Measurements from ENCODE around the gene FXYD3.
A peak's percentile ranks its signal among the peaks of the same experiment; 100 is the strongest.

The FXYD3 gene

DNA sequence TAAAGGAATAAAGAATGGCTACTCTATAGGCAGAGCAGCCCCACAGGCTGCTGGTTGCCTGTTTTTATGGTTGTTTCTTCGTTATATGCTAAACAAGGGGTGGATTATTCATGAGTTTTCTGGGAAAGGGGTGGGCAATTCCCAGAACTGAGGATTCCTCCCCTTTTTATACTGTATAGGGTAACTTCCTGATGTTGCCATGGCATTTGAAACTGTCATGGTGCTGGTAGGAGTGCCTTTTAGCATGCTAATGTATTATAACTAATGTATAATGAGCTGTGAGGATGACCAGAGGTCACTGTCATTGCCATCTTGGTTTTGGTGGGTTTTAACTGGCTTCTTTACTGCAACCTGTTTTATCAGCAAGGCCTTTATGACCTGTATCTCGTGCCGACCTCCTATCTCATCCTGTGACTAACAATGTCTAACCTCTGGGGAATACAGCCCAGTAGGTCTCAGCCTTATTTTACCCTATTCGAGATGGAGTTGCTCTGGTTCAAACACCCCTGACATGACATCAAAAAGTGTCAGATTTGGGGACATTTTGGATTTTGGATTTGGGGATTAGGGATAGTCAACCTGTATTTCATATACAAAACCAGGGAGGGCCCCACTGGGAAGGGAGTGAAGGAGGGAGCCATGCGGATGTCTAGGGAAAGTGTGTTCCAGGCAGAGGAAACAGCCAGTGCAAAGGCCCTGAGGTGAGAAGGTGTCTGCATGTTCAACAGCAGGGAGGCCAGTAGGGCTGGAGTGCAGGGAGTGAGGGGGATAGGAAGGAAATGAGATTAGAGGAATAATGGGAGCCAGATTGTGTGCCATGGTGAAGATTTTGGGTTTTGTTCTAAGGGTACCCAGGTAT is 49.8 kb downstream of the FXYD3 start:
- no peaks in the 10 kb centered on the region for H3K79me2 ChIP-seq (ENCODE audit: low read length)
- H3K36me3 ChIP-seq (replicated peaks; ENCODE audit: low read depth, low read length), result peaks cover 70% of the 10 kb centered on the region
- no peak overlapping the region for H2AFZ ChIP-seq (ENCODE audit: low read depth, low read length)
- no peak for TF ChIP-seq EZH2phosphoT487 (IDR thresholded peaks at IDR 0.05; ENCODE audit: low read depth)
- TF ChIP-seq, protein P1, sequence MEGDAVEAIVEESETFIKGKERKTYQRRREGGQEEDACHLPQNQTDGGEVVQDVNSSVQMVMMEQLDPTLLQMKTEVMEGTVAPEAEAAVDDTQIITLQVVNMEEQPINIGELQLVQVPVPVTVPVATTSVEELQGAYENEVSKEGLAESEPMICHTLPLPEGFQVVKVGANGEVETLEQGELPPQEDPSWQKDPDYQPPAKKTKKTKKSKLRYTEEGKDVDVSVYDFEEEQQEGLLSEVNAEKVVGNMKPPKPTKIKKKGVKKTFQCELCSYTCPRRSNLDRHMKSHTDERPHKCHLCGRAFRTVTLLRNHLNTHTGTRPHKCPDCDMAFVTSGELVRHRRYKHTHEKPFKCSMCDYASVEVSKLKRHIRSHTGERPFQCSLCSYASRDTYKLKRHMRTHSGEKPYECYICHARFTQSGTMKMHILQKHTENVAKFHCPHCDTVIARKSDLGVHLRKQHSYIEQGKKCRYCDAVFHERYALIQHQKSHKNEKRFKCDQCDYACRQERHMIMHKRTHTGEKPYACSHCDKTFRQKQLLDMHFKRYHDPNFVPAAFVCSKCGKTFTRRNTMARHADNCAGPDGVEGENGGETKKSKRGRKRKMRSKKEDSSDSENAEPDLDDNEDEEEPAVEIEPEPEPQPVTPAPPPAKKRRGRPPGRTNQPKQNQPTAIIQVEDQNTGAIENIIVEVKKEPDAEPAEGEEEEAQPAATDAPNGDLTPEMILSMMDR (IDR thresholded peaks at IDR 0.05; ENCODE audit: low read depth, low read length), result no peak
- H3K9me3 ChIP-seq (ENCODE audit: insufficient read depth, low read length), result peaks cover 31% of the 10 kb centered on the region
- no peak overlapping the region for H3K4me2 ChIP-seq (ENCODE audit: low read length)
- no peaks in the 10 kb centered on the region for H3K27me3 ChIP-seq (ENCODE audit: low read depth, low read length)
- no peak overlapping the region for H3K9ac ChIP-seq (ENCODE audit: low read length)
- no peaks in the 10 kb centered on the region for H4K20me1 ChIP-seq (ENCODE audit: insufficient read depth, low read length)
- no peak overlapping the region for H3K27ac ChIP-seq (ENCODE audit: low read length)
- no peak overlapping the region for H3K4me3 ChIP-seq (ENCODE audit: low read length)
- H3K4me1 ChIP-seq (ENCODE audit: low read length), result peaks cover 17% of the 10 kb centered on the region

DNA sequence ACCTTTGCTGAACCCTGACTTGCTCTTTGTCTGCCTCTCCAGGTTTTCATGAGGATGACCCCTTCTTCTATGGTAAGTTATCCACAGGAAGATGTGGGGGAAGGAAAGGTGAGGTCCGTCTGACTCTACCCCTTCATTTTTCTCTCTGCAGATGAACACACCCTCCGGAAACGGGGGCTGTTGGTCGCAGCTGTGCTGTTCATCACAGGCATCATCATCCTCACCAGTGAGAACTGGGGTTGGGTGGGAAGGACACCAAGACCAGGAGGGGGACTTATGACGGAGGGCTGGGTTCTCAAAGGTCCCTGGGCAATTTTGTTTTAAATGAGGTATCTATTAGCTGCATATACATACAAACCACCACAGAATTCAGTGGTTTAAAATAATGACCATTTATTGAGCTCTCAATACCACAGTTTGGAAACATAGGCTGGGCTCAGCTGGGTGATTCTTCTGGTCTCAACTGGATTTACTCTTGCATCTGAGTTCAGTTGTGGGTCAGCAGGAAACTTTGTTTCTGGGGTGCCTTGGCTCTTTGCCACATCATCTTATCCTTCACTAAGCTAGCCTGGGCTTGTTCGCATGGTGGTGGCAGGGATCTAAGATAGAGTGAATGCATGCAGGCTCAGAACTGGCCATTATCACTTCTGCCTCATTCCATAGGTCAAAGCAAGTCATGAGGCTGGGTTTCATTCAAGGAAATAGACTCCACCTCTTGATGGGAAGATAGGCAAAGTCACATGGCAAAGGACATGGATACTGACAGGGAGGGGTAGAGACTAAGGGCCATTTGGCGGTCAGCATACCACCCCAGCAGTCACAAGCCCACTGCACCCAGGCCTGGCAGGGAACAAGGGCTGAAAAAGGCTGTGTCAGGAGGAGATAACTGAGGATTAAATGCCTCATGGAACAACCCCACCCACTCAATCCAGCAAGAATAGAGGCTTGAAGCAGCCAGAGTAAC is 50.8 kb downstream of the FXYD3 start:
- H2AFZ ChIP-seq (ENCODE audit: low read depth, low read length), result no peak overlapping the region

DNA sequence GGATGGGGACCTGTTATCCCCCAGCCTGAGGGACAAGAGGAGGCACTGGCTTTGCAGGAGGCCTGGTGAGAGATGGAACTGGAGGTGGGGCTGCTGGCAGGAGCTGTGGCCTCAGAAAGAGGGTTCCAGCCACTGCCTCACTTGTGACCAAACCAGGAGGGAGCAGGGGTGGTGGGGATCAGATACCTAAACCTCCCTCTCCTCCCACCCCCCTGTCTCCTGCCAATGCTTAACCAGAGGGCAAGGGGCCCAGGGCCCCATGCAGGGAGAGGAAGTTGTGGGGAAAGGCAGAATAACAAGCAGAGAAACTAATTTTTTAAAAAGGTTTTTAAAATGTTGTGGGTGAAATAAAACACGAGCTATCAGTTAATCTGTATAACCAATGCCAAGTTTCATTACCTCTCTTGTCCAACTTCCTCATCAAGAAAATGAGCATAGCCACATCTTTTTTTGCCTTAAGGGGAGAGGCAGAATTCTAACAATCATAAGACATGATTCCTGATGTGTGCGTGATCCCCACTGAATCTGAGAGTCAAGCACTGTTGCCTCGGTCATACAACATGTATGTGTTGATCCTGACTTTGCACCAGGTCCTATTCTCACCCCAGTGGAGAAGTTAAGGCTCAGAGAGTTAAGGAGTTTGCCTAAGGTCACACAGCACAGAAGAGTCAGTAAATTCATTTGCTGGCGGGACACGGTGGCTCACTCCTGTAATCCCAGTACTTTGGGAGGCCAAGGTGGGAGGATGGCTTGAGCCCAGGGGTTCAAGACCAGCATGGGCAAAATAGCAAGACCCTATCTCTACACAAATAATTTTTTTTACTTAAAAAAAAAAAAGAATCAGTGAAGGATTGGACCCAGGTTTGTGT is 51.9 kb downstream of the FXYD3 start:
- H3K4me1 ChIP-seq (ENCODE audit: low read length), result peaks cover 17% of the 10 kb centered on the region
- H3K4me2 ChIP-seq (ENCODE audit: low read length), result peak overlapping the region; percentile 48
- H3K9ac ChIP-seq (ENCODE audit: low read length), result peak overlapping the region; percentile 19; the same call in 1 of the 2 replicates
- no peaks in the 10 kb centered on the region for H3K79me2 ChIP-seq (ENCODE audit: low read length)
- no peak overlapping the region for H2AFZ ChIP-seq (ENCODE audit: low read depth, low read length)
- H3K27me3 ChIP-seq (ENCODE audit: low read depth, low read length), result no peaks in the 10 kb centered on the region
- peak overlapping the region; percentile 21; the same call in 1 of the 2 replicates for H3K4me3 ChIP-seq (ENCODE audit: low read length)
- TF ChIP-seq, protein P1 (IDR thresholded peaks at IDR 0.05; ENCODE audit: low read depth, low read length), result no peak
- TF ChIP-seq EZH2phosphoT487 (IDR thresholded peaks at IDR 0.05; ENCODE audit: low read depth), result no peak
- H4K20me1 ChIP-seq (ENCODE audit: insufficient read depth, low read length), result no peaks in the 10 kb centered on the region
- peak overlapping the region; percentile 82 for H3K27ac ChIP-seq (ENCODE audit: low read length)
- peaks cover 52% of the 10 kb centered on the region for H3K36me3 ChIP-seq (replicated peaks; ENCODE audit: low read depth, low read length)
- peaks cover 31% of the 10 kb centered on the region for H3K9me3 ChIP-seq (ENCODE audit: insufficient read depth, low read length)

More for the DNA sequence above, 50.8 kb downstream of the FXYD3 start:
- H3K4me2 ChIP-seq (ENCODE audit: low read length), result peak overlapping the region; percentile 48
- no peaks in the 10 kb centered on the region for H4K20me1 ChIP-seq (ENCODE audit: insufficient read depth, low read length)
- no peak overlapping the region; the same call in 1 of the 2 replicates for H3K9ac ChIP-seq (ENCODE audit: low read length)
- H3K9me3 ChIP-seq (ENCODE audit: insufficient read depth, low read length), result peaks cover 31% of the 10 kb centered on the region
- no peaks in the 10 kb centered on the region for H3K79me2 ChIP-seq (ENCODE audit: low read length)
- H3K27ac ChIP-seq (ENCODE audit: low read length), result peak overlapping the region; percentile 82
- H3K4me3 ChIP-seq (ENCODE audit: low read length), result peak overlapping the region; percentile 21; the same call in 1 of the 2 replicates
- peaks cover 60% of the 10 kb centered on the region for H3K36me3 ChIP-seq (replicated peaks; ENCODE audit: low read depth, low read length)
- peaks cover 17% of the 10 kb centered on the region for H3K4me1 ChIP-seq (ENCODE audit: low read length)
- TF ChIP-seq EZH2phosphoT487 (IDR thresholded peaks at IDR 0.05; ENCODE audit: low read depth), result no peak
- TF ChIP-seq, protein P1 (IDR thresholded peaks at IDR 0.05; ENCODE audit: low read depth, low read length), result no peak
- no peaks in the 10 kb centered on the region for H3K27me3 ChIP-seq (ENCODE audit: low read depth, low read length)

All from OCI-LY3 (cell line).